OCI-LY3 (cell line): ENCODE data around the gene FAM163A.

Source experiments
- H2AFZ ChIP-seq: fragments of 200-600, 300-600 bp; shearing (Covaris generic); 2 replicates; pipeline ENCODE4 v1.6.0; 2014; ENCODE audit warnings: antibody characterized with exemption, low read depth, low read length
- H3K27ac ChIP-seq: fragments of 200-600, 300-600 bp; sonication (generic); 2 replicates; pipeline ENCODE4 v1.5.1; 2014; ENCODE audit warnings: mild to moderate bottlenecking, low read length, moderate library complexity, mixed read lengths
- H3K27me3 ChIP-seq: fragments of 200-600, 300-600 bp; sonication (generic); 2 replicates; pipeline ENCODE4 v1.6.1; 2014; ENCODE audit warnings: low read depth, low read length, mixed read lengths
- H3K36me3 ChIP-seq: fragments of 200-600, 300-600 bp; sonication (generic); replicated peaks from 2 replicates; pipeline ENCODE3; 2014; ENCODE audit warnings: low read depth, low read length, mixed read lengths
- H3K4me1 ChIP-seq: fragments of 300-600, 200-600 bp; sonication (generic); 2 replicates; pipeline ENCODE4 v1.6.1; 2014; ENCODE audit warnings: low read length, mixed read lengths
- H3K4me2 ChIP-seq: fragments of 200-600, 300-600 bp; sonication (generic); 2 replicates; pipeline ENCODE4 v1.6.1; 2014; ENCODE audit warnings: low read length, mixed read lengths
- H3K4me3 ChIP-seq: fragments of 300-600, 200-600 bp; sonication (generic); 2 replicates; pipeline ENCODE4 v1.5.1; 2014; ENCODE audit warnings: antibody characterized with exemption, mild to moderate bottlenecking, low read length, moderate library complexity
- H3K79me2 ChIP-seq: fragments of 300-600, 200-600 bp; shearing (Covaris generic); 2 replicates; pipeline ENCODE4 v1.6.1; 2014; ENCODE audit warnings: mild to moderate bottlenecking, low read length, mixed read lengths
- H3K9ac ChIP-seq: fragments of 300-600, 200-600 bp; shearing (Covaris generic); 2 replicates; pipeline ENCODE4 v1.6.0; 2014; ENCODE audit warnings: mild to moderate bottlenecking, low read length, moderate library complexity
- H3K9me3 ChIP-seq: fragments of 200-600, 300-600 bp; shearing (Covaris generic); 2 replicates; pipeline ENCODE4 v1.6.1; 2014; ENCODE audit warnings: low read length, mixed read lengths; ENCODE audit not compliant: insufficient read depth
- H4K20me1 ChIP-seq: fragments of 200-600, 300-600 bp; sonication (generic); 2 replicates; pipeline ENCODE4 v1.6.1; 2016; ENCODE audit warnings: low read length, mixed read lengths; ENCODE audit not compliant: insufficient read depth
- EZH2phosphoT487 ChIP-seq: fragments of 200-600 bp; shearing (Covaris generic); IDR thresholded peaks from 2 replicates; pipeline ENCODE4 v1.6.1; 2018; ENCODE audit warnings: antibody characterized with exemption, mixed run types, low read depth
- TF ChIP-seq, protein P1 (sequence below): fragments of 200-600, 300-600 bp; sonication (generic); IDR thresholded peaks from 2 replicates; pipeline ENCODE4 v1.5.1; 2014; ENCODE audit warnings: antibody characterized with exemption, low read length, low read depth

FAM163A gene

DNA sequence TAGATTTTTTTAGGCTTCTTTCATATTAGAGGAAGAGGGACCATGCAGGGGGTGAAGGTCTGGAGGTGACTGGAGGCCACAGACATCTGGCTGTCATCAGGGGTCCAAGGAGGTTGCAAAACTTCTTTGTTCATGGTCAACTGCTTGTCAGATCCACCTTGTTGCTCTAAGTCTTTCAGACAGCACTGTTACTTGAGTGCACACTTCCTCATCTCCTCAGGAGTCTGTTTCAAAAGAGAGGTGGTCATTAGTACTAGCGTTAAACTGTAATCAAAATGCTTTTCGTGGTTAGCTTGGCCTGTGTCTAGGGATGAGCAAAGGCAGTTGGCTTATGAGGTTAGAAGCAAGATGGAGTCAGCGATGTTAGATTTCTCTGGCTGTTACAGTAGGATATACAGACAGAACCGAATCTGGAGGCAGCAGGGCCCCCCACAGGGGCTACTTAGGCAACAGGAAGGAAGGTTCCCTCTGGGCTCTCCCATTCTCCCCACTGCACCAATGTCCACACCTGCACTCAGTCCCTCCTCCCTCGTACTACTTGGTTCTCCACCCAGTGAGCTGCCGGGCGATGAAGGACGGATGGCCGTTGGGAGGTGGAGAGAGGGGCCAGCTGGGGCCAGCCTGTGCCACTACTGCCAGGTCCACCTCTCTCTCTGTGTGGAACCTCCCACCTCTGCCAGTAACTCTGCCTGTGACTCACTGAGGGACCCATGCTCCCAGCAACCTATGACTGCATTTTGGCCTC, 77.3 kb downstream of the FAM163A start:
- H3K36me3 ChIP-seq, result no peaks in the 10 kb centered on the region
- no peak for TF ChIP-seq EZH2phosphoT487
- TF ChIP-seq, protein P1, sequence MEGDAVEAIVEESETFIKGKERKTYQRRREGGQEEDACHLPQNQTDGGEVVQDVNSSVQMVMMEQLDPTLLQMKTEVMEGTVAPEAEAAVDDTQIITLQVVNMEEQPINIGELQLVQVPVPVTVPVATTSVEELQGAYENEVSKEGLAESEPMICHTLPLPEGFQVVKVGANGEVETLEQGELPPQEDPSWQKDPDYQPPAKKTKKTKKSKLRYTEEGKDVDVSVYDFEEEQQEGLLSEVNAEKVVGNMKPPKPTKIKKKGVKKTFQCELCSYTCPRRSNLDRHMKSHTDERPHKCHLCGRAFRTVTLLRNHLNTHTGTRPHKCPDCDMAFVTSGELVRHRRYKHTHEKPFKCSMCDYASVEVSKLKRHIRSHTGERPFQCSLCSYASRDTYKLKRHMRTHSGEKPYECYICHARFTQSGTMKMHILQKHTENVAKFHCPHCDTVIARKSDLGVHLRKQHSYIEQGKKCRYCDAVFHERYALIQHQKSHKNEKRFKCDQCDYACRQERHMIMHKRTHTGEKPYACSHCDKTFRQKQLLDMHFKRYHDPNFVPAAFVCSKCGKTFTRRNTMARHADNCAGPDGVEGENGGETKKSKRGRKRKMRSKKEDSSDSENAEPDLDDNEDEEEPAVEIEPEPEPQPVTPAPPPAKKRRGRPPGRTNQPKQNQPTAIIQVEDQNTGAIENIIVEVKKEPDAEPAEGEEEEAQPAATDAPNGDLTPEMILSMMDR, result no peak
- H3K4me1 ChIP-seq, result peaks cover 3% of the 10 kb centered on the region
- H3K79me2 ChIP-seq, result no peaks in the 10 kb centered on the region
- peaks cover 11% of the 10 kb centered on the region for H3K27me3 ChIP-seq
- H3K9me3 ChIP-seq, result no peaks in the 10 kb centered on the region
- H3K4me3 ChIP-seq, result no peak overlapping the region
- no peaks in the 10 kb centered on the region for H4K20me1 ChIP-seq
- no peak overlapping the region for H3K27ac ChIP-seq
- H3K4me2 ChIP-seq, result no peak overlapping the region
- no peak overlapping the region for H3K9ac ChIP-seq
- H2AFZ ChIP-seq, result no peak overlapping the region

DNA sequence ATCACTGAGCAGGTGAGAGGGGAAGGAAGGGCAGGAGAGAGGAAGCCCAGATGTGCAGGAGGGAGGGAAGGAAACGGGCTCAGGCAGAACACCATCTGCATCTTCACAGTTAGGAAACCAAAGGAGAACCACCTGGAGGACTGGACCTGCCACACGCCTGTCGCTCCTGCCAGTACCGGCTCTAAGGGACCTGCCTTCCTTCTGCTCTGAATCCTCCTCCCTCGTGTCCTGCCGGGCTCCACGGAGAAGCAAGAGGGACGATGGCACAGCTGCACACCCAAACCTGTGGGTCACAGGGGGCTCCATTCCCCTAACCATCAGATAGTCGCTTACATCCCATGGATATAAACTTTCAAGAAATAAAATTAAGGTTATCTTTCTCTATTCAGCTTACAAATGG, 78.4 kb downstream of the FAM163A start:
- Histone ChIP-seq H3K4me2 (no peak overlapping the region), H3K9me3 (no peaks in the 10 kb centered on the region), H4K20me1 (no peaks in the 10 kb centered on the region), H3K4me3 (no peak overlapping the region), H2AFZ (no peak overlapping the region), H3K27ac (no peak overlapping the region), H3K27me3 (no peaks in the 10 kb centered on the region; the same call in 1 of the 2 replicates), H3K4me1 (no peaks in the 10 kb centered on the region), H3K36me3 (no peaks in the 10 kb centered on the region), H3K79me2 (no peaks in the 10 kb centered on the region), H3K9ac (no peak overlapping the region)
- no peak for TF ChIP-seq EZH2phosphoT487
- TF ChIP-seq, protein P1, result no peak

DNA sequence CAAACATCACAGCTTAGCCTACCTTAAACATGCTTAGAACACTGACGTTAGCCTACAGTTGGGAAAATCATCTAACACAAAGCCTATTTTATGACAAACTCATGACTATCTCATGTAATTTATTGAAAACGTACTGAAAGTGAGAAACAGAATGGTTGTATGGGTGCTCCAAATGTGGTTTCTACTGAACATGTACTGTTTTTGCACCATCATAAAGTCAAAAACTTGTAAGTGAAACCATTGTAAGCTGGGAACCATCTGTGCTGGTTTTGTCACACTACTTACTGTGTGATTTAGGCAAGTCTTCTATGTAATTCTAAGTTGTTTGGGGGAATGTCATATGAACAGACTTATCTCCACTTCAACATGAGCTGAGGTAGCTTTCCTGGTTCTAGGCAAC, 79.0 kb downstream of the FAM163A start:
- Histone ChIP-seq H3K4me3 (no peak overlapping the region), H3K27me3 (no peaks in the 10 kb centered on the region), H2AFZ (no peak overlapping the region), H3K4me1 (no peaks in the 10 kb centered on the region), H3K27ac (no peak overlapping the region), H3K79me2 (no peaks in the 10 kb centered on the region), H4K20me1 (no peaks in the 10 kb centered on the region), H3K9ac (no peak overlapping the region), H3K36me3 (no peaks in the 10 kb centered on the region), H3K9me3 (no peaks in the 10 kb centered on the region), H3K4me2 (no peak overlapping the region)
- TF ChIP-seq, protein P1, result no peak
- TF ChIP-seq EZH2phosphoT487, result no peak

DNA sequence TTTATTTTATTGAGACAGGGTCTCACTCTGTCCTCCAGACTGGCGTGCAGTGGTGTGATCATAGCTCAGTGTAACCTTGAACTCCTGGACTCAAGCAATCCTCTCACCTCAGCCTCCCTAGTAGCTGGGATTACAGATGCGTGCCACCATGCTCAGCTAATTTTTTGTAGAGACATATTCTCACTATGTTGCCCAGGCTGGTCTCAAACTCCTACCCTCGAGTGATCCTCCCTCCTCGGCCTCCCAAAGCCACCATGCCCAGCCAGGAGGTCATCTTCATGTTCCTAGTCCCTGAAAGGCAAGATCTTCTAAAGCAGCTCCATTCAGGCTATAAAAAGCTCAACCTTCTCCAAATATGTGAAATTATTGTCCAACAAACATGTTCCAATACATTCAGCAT, 80.6 kb downstream of the FAM163A start:
- Histone ChIP-seq H3K27me3 (no peaks in the 10 kb centered on the region), H4K20me1 (no peaks in the 10 kb centered on the region), H3K4me1 (no peaks in the 10 kb centered on the region), H3K4me3 (no peak overlapping the region), H2AFZ (no peak overlapping the region), H3K36me3 (no peaks in the 10 kb centered on the region), H3K79me2 (no peaks in the 10 kb centered on the region), H3K27ac (no peak overlapping the region), H3K9ac (no peak overlapping the region), H3K4me2 (no peak overlapping the region), H3K9me3 (no peaks in the 10 kb centered on the region)
- no peak for TF ChIP-seq EZH2phosphoT487
- TF ChIP-seq, protein P1, result no peak
